LoVo (cell line): ENCODE data around the gene TMC1.
A peak's percentile ranks its signal among the peaks of the same experiment; 100 is the strongest.

Source experiments
- DNase-seq: peaks from one replicate; pipeline ENCODE4 v3.0.0-alpha.2; 2016; ENCODE audit warnings: low spot score

Gene TMC1

DNA sequence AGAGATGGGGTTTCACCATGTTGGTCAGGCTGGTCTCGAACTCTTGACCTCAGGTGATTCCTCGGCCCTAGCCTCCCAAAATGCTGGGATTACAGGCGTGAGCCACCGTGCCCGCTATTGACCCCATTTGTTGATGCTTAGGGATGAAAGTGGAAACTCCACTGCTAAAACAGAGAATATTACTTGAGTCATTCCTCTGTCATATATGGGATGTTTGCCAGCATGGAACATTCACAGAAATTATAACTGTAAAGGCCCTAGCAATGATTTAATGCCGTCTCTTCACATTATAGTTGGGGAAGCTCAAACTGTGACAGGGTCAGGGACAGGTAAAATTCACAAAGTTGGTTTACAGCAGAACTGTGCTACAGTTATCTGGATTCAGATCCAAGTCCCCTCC, 94.5 kb downstream of the TMC1 start:
- DNase-seq = no peak

DNA sequence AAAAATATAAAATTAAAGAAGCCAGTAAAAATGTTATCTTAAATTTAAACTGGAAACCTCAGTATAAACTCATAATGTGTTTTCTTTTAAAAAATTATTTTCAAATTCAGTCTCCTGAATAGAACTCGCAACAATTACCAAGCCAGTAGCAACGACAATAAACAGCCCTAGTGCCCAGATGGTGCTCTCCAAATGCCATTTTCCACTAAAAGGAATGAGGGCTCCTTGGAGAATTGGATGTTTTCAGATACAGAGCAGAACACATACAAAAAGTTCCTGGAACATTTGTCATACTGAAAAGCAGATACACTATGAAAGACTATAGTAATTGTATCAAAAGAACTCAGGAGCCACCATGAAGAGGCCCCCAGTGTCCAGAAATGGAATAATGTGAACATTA, 97.4 kb downstream of the TMC1 start:
- no peak for DNase-seq

DNA sequence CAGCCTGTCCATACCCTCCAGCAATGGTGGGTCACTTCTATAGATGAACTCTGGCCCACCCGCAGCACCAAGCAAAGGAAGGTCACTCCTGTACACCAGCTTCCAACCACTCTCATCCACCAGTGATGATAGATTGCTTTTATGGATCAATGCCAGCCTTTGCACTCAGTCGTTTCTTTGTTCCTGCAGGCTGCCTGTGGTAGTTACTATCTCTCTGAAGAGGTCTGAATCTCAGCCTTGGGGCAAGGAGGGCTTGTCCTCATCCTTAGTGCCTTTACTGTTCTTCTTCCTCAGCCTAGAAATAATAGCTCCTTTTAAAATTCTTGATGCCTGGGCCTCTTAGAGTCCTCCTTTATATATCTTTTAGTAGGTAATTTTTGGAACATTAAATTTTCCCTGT, 100.8 kb downstream of the TMC1 start:
- DNase-seq = no peak

DNA sequence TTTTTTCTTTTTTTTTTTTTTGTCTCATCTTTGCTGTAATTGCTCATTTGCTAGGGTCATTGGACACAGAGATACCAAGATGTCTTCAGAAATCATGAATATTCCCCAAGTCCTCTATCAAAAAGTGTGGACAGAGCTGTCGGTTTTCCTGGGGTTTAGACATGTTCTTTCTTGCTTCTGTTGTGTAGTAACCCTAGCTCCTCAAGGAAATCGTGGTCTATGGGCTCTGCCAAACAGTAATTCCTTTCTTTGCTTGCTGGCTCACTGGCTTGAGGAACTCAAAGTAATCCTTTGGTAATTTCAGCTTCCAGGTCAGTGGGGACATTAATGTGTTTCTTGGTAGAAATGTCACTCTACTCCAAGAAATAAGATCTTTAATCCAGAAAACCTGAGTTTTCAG, 101.7 kb downstream of the TMC1 start:
- no peak for DNase-seq

DNA sequence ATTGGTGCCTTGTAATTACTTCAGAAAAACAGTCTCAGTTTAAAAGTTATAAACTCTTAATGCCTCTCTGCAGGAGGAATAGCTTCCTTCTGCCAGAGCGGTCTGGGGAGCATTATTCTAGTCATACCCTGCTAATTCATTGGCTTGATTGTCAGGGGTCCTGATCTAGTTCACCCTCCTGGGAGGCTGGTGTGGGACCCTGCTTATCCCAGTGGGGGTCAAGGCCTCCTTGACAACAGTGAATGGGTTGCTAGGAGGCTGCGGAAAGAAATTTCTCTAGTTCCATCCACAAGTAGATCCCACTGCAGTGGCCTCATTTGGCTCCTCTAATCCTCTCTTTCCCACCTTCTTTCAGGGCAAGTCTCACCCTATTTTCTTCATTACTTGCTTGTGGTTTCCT, 105.7 kb downstream of the TMC1 start:
- no peak for DNase-seq

DNA sequence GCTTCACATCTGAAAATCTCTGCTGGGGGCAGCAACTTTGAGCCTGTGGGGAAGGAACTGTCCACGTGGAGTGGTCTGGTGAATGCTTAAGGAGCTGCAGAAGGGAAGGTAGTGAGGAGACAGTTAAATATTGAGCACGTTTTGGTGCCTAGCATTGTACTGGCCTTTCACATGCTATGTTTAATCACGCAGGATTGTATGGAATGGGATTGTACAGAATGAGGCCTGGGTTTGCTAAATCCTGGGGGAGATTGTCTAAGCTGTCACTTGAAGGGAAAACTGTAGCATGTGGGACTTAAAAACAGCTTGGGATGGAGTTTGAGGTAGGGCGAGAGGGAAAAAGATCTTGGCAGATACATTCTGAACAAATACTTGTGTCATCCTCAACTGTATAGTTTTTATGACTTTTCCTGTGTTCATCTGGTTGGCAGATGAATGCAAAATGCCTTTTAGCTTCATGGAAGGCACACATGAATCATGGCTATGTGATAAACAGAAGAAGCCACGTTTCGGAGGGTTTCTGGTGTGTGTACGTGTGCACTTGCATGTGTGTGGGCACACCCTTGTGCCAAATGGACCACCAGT, 106.6 kb downstream of the TMC1 start:
- DNase-seq = no peak

DNA sequence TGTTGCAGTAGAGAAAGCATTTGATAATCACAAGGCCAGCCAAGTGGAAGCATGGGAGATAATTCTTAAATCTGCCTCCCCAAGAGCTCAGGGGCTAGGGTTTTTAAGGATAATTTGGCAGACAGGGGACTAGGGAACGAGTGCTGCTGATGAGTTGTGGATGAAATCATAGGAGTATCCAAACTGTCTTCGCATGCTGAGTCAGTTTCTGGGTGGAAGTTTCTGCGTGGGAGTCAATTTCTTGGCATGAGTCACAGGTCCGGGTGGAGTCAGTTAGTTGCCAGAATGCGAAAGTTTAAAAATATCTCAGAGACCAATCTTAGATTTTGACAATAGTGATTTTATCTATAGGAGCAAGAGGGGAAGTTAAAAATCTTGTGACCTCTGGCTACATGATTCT, 112.6 kb downstream of the TMC1 start:
- DNase-seq = no peak

DNA sequence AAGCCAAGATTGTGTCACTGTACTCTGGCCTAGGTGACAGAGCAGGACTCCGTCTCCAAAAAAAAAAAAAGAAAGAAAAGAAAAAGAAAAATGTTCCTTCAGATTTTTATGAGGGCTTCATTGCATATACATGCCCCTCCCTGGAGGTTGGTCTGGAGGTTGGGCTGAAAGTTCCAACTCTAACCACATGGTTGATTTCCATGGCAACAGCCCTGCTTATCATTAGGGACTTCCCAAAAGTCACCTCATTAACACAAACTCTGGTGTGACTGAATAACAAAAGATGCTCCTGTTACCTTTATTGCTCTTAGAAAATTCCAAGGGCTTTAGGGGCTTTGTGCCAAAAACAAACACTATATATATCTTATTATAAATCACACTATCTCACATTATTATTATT, 113.8 kb downstream of the TMC1 start:
- no peak for DNase-seq

DNA sequence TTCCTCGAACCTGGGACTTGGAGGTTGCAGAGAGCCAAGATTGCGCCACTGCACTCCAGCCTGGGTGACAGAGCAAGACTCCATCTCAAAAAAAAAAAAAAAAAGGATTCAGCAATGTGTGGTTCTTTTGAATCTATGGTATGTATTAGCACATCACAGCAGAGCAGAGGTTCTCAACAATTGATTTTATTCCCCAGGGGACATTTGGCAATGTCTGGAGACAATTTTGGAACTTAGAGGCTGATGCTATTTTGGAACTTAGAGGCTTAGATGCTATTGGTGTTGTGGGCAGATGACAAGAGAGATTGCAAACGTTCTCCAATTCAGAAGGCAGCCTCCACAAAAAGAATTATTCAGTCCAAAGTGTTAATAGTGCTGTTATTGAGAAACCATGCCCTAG, 115.2 kb downstream of the TMC1 start:
- DNase-seq = no peak

DNA sequence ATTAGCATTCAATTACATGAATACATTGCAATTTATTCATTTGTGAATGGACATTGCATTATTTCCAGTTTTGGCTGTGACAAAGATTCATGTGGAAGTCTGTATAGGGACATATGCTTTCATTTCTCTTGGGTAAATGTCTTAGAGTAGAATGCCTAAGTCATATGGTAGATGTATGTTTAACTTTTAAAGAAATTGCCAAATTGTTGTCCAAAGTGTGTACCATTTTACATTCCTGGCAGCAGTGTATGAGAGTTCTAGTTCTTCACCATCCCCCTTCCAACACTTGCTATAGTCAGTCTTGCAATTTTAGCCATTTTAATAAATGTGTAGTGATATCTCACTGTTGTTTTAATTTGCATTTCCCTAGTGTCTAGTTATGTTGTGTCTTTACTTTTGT, 122.2 kb downstream of the TMC1 start:
- DNase-seq = no peak

DNA sequence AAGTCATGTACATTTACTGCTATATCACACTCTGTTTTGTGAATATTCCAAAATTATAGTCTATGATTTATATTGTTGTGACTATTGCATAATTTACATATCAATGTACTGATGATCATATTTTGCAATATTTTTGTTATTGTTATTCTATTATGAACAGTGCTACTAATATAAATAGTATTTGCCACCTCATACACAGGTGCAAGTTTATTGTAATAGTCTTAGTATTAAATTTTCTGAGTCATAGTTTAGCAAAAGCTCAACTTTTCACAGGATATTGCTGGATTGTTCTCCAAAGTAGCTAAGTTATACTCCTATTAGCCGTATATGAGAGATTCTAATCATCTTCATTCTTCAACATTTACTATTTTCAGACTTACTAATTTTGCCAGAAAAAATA, 124.7 kb downstream of the TMC1 start:
- DNase-seq = no peak

GRCh38 chr9:72648324-72649126, 127.1 kb downstream of the TMC1 start:
- no peak for DNase-seq

DNA sequence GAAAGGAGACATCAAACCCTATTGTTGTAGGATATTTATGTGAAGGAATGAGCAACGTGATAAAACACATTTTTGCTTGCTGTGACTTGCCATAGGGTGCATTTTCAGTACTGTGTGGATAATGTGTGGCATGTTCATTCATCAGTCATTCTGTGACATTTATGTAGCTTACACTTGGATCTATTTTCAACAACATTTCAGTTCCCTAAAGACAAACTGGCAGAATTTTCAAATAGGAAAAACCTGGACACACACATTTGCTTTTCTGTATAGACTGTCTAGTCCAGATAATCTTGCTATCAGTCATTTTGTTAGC, 127.7 kb downstream of the TMC1 start:
- DNase-seq = no peak

DNA sequence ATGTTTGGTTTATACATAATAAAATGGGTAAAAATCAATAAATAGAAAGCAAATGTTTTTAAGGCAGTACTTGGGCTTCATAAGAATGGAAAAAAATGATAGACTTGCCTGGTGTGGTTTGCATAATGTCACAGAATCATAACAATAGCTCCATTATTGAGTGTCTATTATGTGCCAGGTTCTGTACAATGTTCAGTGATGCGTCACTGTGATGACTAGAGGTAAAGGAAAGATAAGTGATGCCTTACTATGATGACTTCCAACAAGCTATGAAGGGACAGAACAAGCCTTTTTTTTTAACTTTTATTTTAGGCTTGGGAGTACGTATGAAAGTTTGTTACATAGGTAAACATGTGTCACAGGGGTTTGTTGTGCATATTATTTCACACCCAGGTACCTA, 128.8 kb downstream of the TMC1 start:
- DNase-seq = no peak

- no peak for DNase-seq
Measured at GRCh38 chr9:72656021-72656420, 134.6 kb downstream of the TMC1 start.

DNA sequence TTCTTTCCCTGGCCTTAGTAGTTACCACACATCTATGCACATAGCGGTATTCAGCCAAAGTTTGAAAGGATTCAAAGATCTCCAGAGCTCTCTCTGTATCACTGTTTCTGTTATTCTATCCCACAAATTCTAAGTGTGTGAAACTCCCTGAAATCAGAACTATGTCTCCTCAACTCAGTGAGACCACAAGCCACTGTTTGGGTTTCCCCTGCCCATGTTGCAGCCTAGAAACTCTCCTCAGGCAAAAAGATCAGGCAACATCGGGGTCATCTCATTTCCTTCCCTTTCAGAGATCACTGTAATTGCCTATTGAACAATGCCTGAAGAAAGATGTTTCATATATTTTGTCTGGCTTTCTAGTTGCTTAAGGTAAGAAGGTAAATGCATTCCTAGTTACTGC, 135.6 kb downstream of the TMC1 start:
- DNase-seq = no peak

DNA sequence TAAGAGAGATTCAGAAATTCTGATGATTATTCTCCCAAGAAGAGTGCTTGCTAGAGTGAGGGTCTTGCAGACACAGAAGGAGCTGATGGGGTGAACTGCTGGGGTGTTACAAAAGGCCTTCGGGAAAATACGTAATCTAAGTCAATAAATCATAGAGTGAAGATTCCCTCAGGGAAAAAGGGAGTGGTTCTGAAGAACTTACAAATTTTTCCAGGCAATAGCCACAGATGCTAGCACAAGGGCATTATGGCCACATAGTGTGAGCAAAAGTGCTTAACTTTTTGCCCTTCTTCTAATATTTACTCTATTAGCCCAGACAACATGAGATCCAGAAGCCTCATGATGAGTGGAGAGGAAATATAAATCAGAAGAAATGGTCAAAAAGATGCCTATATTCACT, 137.3 kb downstream of the TMC1 start:
- no peak for DNase-seq

DNA sequence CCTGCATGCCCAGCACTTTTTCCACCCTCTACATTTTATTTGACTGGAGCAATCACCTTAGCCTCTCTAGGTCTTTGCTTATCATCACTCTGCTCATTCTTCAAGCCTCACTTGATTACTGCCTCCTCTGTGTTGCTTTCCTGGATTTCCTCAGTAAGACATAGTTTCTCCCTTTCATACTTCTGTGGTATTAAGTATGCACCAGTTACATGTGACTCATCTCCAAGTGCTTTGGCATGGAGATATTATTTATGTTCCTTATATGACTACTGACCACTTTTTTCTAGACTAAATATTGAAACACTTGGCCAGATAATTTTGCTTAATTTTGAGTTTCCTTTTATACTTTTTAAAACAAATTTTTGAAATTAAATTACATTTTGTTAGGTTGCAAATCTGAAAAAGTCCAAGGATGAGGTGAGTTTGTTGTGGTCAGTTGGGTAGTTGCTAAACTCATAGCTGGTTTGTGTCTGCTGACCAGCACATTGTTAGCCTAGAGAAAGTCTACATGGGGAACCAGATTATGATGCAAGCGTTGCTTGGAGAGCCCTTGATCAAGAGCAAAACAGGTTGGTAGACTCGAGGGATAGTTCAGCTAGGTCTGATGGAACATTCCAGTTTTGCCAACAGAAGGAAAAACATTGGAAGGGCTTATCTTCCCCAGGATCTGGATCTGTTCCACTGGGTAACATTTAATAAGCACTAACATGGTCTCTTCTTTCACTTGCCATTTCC, 140.2 kb downstream of the TMC1 start:
- no peak for DNase-seq

DNA sequence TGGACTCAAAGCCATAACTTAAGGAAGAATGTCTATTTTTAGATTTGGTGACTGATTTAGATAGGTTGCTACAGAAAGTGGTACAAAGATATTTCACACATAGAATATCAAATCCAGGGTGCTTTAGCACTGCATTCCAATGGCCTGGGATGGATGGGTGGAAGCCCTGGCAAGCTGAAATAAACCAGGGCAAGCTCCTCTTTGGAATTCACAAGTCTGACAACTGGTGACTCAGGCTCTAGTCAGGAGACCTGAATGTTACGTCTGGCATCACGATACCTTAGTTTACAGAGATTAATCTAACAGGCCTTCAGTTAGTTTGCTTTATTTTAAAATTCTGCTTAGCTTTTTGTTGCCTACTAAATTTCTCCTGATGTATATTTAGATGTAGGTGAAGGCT, 144.0 kb downstream of the TMC1 start:
- no peak for DNase-seq

DNA sequence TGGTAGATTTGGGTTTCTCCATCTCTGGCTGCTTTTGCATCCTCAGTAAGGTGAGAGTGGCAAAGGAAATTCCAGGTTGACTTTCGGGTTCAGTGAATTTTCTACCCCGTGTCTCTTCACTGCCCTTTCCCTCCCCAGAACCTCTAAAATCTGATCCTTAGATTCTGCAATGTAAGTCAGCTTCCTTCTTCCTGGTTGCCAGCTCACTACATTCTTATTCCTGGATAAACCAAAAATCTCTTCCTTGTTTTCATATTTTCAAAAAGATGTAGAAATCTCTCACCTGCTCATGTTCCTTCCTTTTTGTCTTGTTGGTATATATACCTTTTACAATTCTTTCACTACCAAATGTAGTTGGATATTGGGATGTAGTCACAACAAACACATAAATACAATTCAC, 145.8 kb downstream of the TMC1 start:
- no peak for DNase-seq

DNA sequence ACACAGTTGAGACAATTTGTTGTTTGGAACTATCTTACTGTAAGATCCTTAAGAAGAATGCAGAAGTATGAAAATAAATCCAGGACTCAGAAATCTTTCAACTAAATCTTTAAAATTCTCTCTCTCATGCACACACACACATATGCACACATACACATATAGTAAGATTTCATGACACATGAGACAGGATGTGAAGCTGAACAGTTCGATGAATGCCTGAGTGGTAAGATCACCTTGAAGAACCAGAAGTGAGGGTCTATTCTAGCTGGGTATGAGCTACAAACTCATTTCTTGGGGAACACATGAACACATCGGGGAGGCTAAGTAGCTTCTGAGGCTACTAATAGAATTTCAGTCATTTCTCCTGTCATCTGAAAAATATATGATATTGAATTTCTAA, 153.6 kb downstream of the TMC1 start:
- DNase-seq = no peak

DNA sequence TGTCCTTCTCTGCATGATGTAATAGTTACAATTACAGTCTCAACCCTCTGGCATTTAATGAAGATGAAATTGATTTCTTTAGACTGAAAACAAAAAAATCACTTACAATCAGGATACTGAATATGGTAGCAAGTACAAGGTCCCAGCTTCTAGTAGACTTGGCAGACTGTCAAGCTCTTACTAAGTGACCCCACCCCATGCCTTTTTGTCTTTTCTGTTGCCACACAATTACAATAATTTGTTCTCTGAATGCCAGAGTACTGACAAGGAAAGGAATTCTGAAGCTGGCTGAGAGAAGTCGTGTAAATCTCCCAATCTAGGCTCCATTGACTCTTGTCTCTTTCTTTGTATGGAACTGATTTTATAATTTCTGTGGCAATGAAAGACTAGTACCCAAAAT, 154.2 kb downstream of the TMC1 start:
- DNase-seq = peak; percentile 33

DNA sequence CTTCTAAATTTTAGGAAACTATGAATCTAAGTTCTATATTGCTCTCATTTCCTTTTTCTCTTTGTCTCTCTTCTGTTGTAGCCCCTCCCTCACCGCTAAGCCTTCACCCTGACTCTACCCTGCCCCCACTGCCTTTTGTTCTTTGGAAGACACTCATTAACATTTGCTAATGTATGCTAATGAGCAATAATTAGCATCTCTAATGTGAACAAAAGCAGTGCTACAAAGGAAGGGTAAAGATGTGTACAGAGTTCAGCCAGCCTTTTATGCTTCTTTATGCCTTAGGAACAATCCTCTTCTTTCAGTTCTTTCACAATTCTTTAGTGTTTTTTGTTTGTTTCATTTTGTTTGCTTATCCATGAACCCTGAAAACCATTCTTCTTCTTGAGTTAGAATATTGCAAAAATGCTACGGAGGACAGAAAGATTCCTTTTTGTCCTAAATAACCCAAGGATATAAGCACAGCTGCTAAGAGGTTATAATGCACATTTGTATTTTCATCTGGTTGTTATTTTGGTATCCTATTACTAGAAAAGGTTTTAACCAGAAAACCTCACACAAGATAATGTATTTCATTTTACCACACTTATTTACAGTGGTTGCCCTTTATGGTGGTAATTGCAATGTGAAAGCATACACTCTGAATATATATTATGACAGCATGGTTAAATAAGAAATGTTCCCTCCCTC, 159.3 kb downstream of the TMC1 start:
- DNase-seq = no peak
